ENCODE results near the gene ANKRD63. TPM values are rescaled to one million over a fixed set of nuclear protein-coding genes. Genes with fewer than 3 reads are reported as not detected.

Gene ANKRD63
- total and polyA plus RNA-seq, 2 donors (not counting 1 experiment from before 2014, with no cell fraction given) = 0.25 TPM; not detected in 1

- 26% methylated on average over 8 of the region's 10 CpGs for WGBS (ENCODE audit: insufficient coverage)
- Mint-ChIP-seq H3K27ac (no peak overlapping the region), H3K4me3 (no peak overlapping the region), H3K9me3 (ENCODE audit: insufficient read depth) (no peaks in the 10 kb centered on the region), H3K27me3 (peaks cover 8% of the 10 kb centered on the region), H3K4me1 (peaks cover 31% of the 10 kb centered on the region)
- H4K20me1 ChIP-seq (ENCODE audit: control insufficient read depth, insufficient read depth, low read length, poor library complexity, severe bottlenecking) = no peaks in the 10 kb centered on the region
- no peak overlapping the region for H3K9ac ChIP-seq (ENCODE audit: low read length)
- H3K36me3 ChIP-seq (replicated peaks in 1 of 2; ENCODE audit: control extremely low read depth in 1 of 2, control insufficient read depth in 1 of 2, extremely low read depth in 1 of 2, insufficient read depth in 2 of 2, low read length in 1 of 2) = no peaks in the 10 kb centered on the region
- no peak overlapping the region for H3K4me3 ChIP-seq (ENCODE audit: control extremely low read depth in 1 of 5, extremely low read depth in 1 of 5, insufficient read depth in 1 of 5, low read depth in 2 of 5, low read length in 4 of 5)
- no peaks in the 10 kb centered on the region for H3K9me3 ChIP-seq (ENCODE audit: control extremely low read depth in 1 of 3, control insufficient read depth in 2 of 3, insufficient read depth in 1 of 3, low read length in 2 of 3)
- intact Hi-C loops (cut with micrococcal nuclease) = no loop called here
- peaks cover 6% of the 10 kb centered on the region for H3K79me2 ChIP-seq (ENCODE audit: control insufficient read depth, insufficient read depth, low read length)
- no peak for TF ChIP-seq CTCF (IDR thresholded peaks at IDR 0.05)
- no peak for TF ChIP-seq EZH2 (IDR thresholded peaks at IDR 0.05; ENCODE audit: borderline replicate concordance, insufficient read depth, low read depth, low read length, poor library complexity, severe bottlenecking)
- ChIA-PET CTCF (interaction anchor here (0.6 to 14.9 kb wide), 10 partner anchors 7 to 95 kb away, joined by 3 to 227 read pairs (median 4); partner anchors contain the start of genes ANKRD63, CCDC9B and INAFM2), POLR2A (interaction anchor here (1.0 kb wide), 1 partner anchor 9 kb away, joined by 3 read pairs; the partner anchor contains the start of gene INAFM2)
- DNase-seq (no peak), ATAC-seq (ENCODE audit: low read depth) (no peak)
- no peak overlapping the region for H2AFZ ChIP-seq (ENCODE audit: insufficient read depth, low read depth, low read length, poor library complexity, severe bottlenecking)
- no peak overlapping the region for H3K27ac ChIP-seq (ENCODE audit: low read length in 2 of 2)
- H3K4me1 ChIP-seq (ENCODE audit: control insufficient read depth in 2 of 2, insufficient read depth in 2 of 2, low read length in 2 of 2) = peaks cover 27 to 40% of the 10 kb centered on the region in 2 donors
- peaks cover 0 to 5% (median 4%) of the 10 kb centered on the region in 4 experiments for H3K27me3 ChIP-seq (replicated peaks in 1 of 4; ENCODE audit: control extremely low read depth in 1 of 4, control insufficient read depth in 3 of 4, insufficient read depth in 4 of 4, low read length in 3 of 4)
- H3K4me2 ChIP-seq (replicated peaks; ENCODE audit: low read depth, low read length, poor library complexity, severe bottlenecking) = no peak overlapping the region
Observed at GRCh38 chr15:40313531-40314398, 30.9 kb upstream of the ANKRD63 start.

All from B cell (primary cell).